BJ (cell line): ENCODE data around the gene MAGEC1. TPM values are rescaled to one million over a fixed set of nuclear protein-coding genes. Genes with fewer than 3 reads are reported as not detected.

Source experiments
- CTCF ChIA-PET: fragments of 350-600 bp; formaldehyde crosslinking; extraction: SDS; loops from one replicate; lab custom pipeline; 2021; ENCODE audit warnings: antibody characterized with exemption, inconsistent platforms; lab: Yijun Ruan, JAX
- POLR2A ChIA-PET: fragments of 300-600 bp; sonication (Branson Sonifier 250); formaldehyde crosslinking; extraction: SDS; loops from one replicate; lab custom pipeline; 2021; ENCODE audit warnings: antibody characterized with exemption; lab: Charles Lee
- DNase-seq: peaks from one replicate; pipeline ENCODE4 v3.0.0-alpha.2; 2011; ENCODE audit warnings: low read depth
- H3K27me3 ChIP-seq: 2 replicates; pipeline ENCODE4 v1.6.0; 2011; ENCODE audit warnings: low read length; ENCODE audit not compliant: control insufficient read depth, insufficient read depth
- H3K36me3 ChIP-seq: 2 replicates; pipeline ENCODE4 v1.5.1; 2011; ENCODE audit warnings: low read length; ENCODE audit not compliant: control insufficient read depth, insufficient read depth
- H3K4me3 ChIP-seq: 2 replicates; pipeline ENCODE4 v1.5.1; 2011; ENCODE audit warnings: low read depth, mild to moderate bottlenecking, control low read depth, low read length
- polyA plus RNA-seq: library from polyadenylated mRNA; depleted of rRNA; stranded (reverse); fragments of >200 nt; gene quantifications from 2 replicates; pipeline ENCODE4 v1.2.3, GENCODE V29; 2011
- TF ChIP-seq, protein P1 (sequence below): IDR thresholded peaks from 2 replicates; pipeline ENCODE4 v1.5.1; 2011; ENCODE audit warnings: low read depth, mild to moderate bottlenecking, control low read depth, inconsistent platforms, low read length, moderate library complexity; ENCODE audit not compliant: insufficient read depth

Gene MAGEC1
- polyA plus RNA-seq, 1 experiment = not detected

DNA sequence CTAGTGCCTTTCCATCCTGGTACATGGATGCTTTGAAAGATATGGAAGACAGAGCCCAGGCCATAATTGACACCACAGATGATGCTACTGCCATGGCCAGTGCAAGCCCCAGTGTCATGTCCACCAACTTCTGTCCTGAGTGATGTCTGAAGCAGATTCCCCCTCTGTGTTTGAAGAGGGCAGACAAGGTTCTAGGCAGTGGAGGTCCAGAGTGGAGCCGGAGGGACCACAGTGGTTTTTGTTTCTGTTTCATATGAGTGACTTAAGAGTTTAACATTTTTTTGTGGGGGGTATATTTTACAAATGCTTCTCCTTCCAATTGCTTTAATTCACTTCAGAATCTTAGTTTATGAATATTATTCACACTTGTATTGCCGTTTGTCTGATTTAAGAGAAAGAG is 6.0 kb upstream of the MAGEC1 start:
- CTCF ChIA-PET = no interaction called here
- POLR2A ChIA-PET = no interaction called here
- no peak for DNase-seq
- Histone ChIP-seq H3K36me3 (no peaks in the 10 kb centered on the region), H3K4me3 (no peak overlapping the region), H3K27me3 (no peaks in the 10 kb centered on the region)
- TF ChIP-seq, protein P1, sequence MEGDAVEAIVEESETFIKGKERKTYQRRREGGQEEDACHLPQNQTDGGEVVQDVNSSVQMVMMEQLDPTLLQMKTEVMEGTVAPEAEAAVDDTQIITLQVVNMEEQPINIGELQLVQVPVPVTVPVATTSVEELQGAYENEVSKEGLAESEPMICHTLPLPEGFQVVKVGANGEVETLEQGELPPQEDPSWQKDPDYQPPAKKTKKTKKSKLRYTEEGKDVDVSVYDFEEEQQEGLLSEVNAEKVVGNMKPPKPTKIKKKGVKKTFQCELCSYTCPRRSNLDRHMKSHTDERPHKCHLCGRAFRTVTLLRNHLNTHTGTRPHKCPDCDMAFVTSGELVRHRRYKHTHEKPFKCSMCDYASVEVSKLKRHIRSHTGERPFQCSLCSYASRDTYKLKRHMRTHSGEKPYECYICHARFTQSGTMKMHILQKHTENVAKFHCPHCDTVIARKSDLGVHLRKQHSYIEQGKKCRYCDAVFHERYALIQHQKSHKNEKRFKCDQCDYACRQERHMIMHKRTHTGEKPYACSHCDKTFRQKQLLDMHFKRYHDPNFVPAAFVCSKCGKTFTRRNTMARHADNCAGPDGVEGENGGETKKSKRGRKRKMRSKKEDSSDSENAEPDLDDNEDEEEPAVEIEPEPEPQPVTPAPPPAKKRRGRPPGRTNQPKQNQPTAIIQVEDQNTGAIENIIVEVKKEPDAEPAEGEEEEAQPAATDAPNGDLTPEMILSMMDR = no peak

DNA sequence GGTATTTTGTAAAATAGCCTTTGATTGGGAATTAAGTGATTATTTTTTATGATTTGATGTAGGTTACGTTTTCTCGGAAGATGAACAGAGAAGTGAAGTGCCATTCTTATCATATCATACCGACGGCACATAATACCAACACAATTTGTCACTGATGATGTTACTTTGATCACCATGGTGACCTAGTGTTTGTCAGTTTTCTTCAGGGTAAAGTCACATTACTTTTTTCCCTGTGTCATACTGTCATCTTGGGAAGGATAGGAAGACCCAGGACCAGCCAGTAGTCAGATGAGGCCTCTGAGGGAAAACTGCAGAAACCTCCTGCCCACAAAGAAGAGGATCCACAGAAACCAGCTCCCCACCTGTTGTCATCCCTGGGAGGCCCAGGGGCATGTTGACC is 1.3 kb upstream of the MAGEC1 start:
- CTCF ChIA-PET = no interaction called here
- TF ChIP-seq, protein P1 = no peak
- POLR2A ChIA-PET = no interaction called here

DNA sequence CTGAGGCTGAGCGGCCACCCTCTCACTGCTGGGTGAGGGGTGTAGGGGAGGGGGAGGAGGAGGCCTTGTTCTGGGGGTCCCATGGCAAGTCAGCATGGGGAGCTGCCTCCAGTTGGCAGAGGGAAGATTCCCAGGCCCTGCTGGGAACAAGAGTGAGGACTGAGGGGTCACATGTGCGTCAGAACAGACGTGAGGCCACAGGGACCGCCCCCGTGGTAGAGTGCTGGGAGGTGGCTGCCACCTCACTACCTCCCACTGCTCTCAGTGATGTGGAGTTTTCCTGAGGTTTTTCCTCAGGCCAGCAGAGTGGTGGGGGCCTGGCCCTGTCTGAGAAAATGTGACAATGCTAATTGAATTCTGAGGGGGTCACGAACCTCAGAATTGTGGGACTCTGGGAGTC is 568 bp downstream of the MAGEC1 start:
- POLR2A ChIA-PET = no interaction called here
- no peak overlapping the region for H3K4me3 ChIP-seq
- no peaks in the 10 kb centered on the region for H3K36me3 ChIP-seq

More for the DNA sequence above, 1.3 kb upstream of the MAGEC1 start:
- DNase-seq = no peak
- Histone ChIP-seq H3K36me3 (no peaks in the 10 kb centered on the region), H3K27me3 (no peaks in the 10 kb centered on the region), H3K4me3 (no peak overlapping the region)

DNA sequence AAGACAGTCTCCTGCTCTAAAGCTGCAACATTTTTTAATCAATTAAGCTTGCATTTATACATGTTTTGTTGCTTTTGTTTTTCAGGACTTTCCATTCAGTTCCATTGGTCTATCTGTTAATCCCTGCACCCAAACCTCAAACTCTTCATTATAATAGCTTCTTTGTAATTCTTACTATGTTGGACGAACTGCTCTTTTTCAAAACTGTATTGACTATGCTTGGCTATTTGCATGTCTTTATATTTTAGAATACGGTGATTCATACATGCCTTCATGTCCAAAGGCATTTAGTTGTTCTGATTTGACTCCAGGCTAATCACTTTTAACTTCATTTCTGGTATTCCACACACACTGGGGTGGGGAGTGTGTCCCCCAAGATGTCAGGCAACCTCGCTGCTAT is 14.1 kb downstream of the MAGEC1 start:
- Histone ChIP-seq H3K27me3 (no peaks in the 10 kb centered on the region), H3K36me3 (no peaks in the 10 kb centered on the region), H3K4me3 (no peak overlapping the region)
- no peak for DNase-seq
- TF ChIP-seq, protein P1 = no peak
- ChIA-PET CTCF (no interaction called here), POLR2A (no interaction called here)

More for the DNA sequence above, 568 bp downstream of the MAGEC1 start:
- CTCF ChIA-PET = no interaction called here
- H3K27me3 ChIP-seq = no peaks in the 10 kb centered on the region
- TF ChIP-seq, protein P1 = no peak
- DNase-seq = no peak

DNA sequence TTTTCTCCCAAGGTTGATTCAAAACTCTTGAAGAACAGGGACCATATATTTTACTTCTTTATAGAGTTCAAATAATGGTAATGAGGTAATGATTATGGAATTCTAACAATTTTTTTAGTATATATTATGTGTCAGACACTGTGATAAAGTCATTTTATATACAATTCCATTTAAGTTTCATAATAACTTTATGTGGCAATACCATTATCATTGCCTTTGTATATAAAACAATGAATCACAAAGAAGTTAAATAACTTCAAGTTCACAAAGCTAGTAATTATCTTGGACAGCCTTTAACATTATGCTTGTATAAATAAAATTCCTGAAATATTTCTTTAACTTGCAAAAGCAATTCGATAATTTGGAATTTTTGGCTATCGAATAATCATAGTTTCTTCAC is 20.6 kb downstream of the MAGEC1 start:
- no peak for DNase-seq
- TF ChIP-seq, protein P1 = no peak
- CTCF ChIA-PET = no interaction called here
- POLR2A ChIA-PET = no interaction called here
- no peaks in the 10 kb centered on the region for H3K27me3 ChIP-seq
- no peak overlapping the region for H3K4me3 ChIP-seq
- no peaks in the 10 kb centered on the region for H3K36me3 ChIP-seq
